ENCODE measurements around the gene PAX5. TPM values are rescaled to one million over a fixed set of nuclear protein-coding genes. Genes with fewer than 3 reads are reported as not detected.

PAX5 gene
- total RNA-seq, 1 donor from 2014 or later = not detected

- no peak for TF ChIP-seq CTCF (conservative IDR thresholded peaks at IDR 0.05; ENCODE audit: low read depth, low read length)
- no peak overlapping the region for H3K4me3 ChIP-seq (ENCODE audit: low read depth, low read length)
- DNase-seq (ENCODE audit: low read depth) = no peak
Measured at GRCh38 chr9:36813154-36813553, 220.9 kb downstream of the PAX5 start.

- DNase-seq (ENCODE audit: low read depth) = no peak
- no peak for TF ChIP-seq CTCF (conservative IDR thresholded peaks at IDR 0.05; ENCODE audit: low read depth, low read length)
- no peak overlapping the region for H3K4me3 ChIP-seq (ENCODE audit: low read depth, low read length)
Measured at GRCh38 chr9:36812556-36812955, 221.5 kb downstream of the PAX5 start.

- TF ChIP-seq CTCF (conservative IDR thresholded peaks at IDR 0.05; ENCODE audit: low read depth, low read length) = no peak
- DNase-seq (ENCODE audit: low read depth) = no peak
- H3K4me3 ChIP-seq (ENCODE audit: low read depth, low read length) = no peak overlapping the region
Measured at GRCh38 chr9:36808251-36808650, 225.8 kb downstream of the PAX5 start.

- no peak overlapping the region for H3K4me3 ChIP-seq (ENCODE audit: low read depth, low read length)
- TF ChIP-seq CTCF (conservative IDR thresholded peaks at IDR 0.05; ENCODE audit: low read depth, low read length) = no peak
- DNase-seq (ENCODE audit: low read depth) = no peak
Measured at GRCh38 chr9:36803961-36804360, 230.1 kb downstream of the PAX5 start.

- H3K4me3 ChIP-seq (ENCODE audit: low read depth, low read length) = no peak overlapping the region
- no peak for TF ChIP-seq CTCF (conservative IDR thresholded peaks at IDR 0.05; ENCODE audit: low read depth, low read length)
- DNase-seq (ENCODE audit: low read depth) = no peak
Measured at GRCh38 chr9:36802201-36802920, 231.7 kb downstream of the PAX5 start.

GRCh38 chr9:36800455-36800854 lies 233.6 kb downstream of the PAX5 start:
- no peak for TF ChIP-seq CTCF (conservative IDR thresholded peaks at IDR 0.05; ENCODE audit: low read depth, low read length)
- no peak for DNase-seq (ENCODE audit: low read depth)
- H3K4me3 ChIP-seq (ENCODE audit: low read depth, low read length) = no peak overlapping the region
